A549 (cell line): ENCODE results near the gene ARL10. TPM values are rescaled to one million over a fixed set of nuclear protein-coding genes. Genes with fewer than 3 reads are reported as not detected.

Source experiments
- ATAC-seq, 2 experiments: fragments of 200-7000 bp in 1 of 2; fragments of >200 bp in 1 of 2; cut with Nextera tagmentation in 1 of 2; cut with Tn5 transposase in 1 of 2; 3 replicates each; pipeline versions ENCODE4 v1.8.0 to v1.9.1; 2018 to 2020; ENCODE audit warnings: mild to moderate bottlenecking in 1 of 2, moderate library complexity in 1 of 2
- CTCF ChIA-PET: fragments of 300-600 bp; sonication (Branson Sonifier 250); formaldehyde crosslinking; extraction: SDS; loops from one replicate; lab custom pipeline; 2021; ENCODE audit warnings: antibody characterized with exemption, inconsistent platforms; lab: Yijun Ruan, JAX
- POLR2A ChIA-PET: fragments of 350-600 bp; formaldehyde crosslinking; extraction: SDS; loops from one replicate; lab custom pipeline; 2021; ENCODE audit warnings: antibody characterized with exemption, inconsistent platforms; lab: Yijun Ruan, JAX
- DNase-seq, 2 experiments: peaks; one replicate each; pipeline versions ENCODE4 v3.0.0 to v3.0.0-alpha.2; 2011 to 2016; ENCODE audit warnings: low read depth in 1 of 2, low spot score in 1 of 2
- FAIRE-seq: peaks from 2 replicates; lab custom pipeline; 2011; peaks lifted over from hg19 to GRCh38; lab: Jason Lieb, UNC
- H3K27ac ChIP-seq, 2 experiments: fragments of >200 bp; sonication (Bioruptor Twin); formaldehyde crosslinking; 3 replicates each; pipeline ENCODE4 v1.5.1; 2016 to 2017
- H3K4me1 ChIP-seq: fragments of >200 bp; sonication (Bioruptor Twin); formaldehyde crosslinking; 3 replicates; pipeline ENCODE4 v1.6.1; 2016
- H3K4me2 ChIP-seq: fragments of >200 bp; sonication (Bioruptor Twin); formaldehyde crosslinking; 3 replicates; pipeline ENCODE4 v1.6.1; 2016
- H3K4me3 ChIP-seq: fragments of >200 bp; sonication (Bioruptor Twin); formaldehyde crosslinking; 3 replicates; pipeline ENCODE4 v1.5.1; 2016
- H3K9me3 ChIP-seq: fragments of >200 bp; sonication (Bioruptor Twin); formaldehyde crosslinking; 3 replicates; pipeline ENCODE4 v1.6.1; 2016
- ATOH8 ChIP-seq: fragments of 250-450 bp; sonication (Bioruptor Pico); IDR thresholded peaks from 2 replicates; pipeline ENCODE4 v1.5.0; 2020; ENCODE audit warnings: low read depth, mild to moderate bottlenecking, moderate library complexity
- BCL3 ChIP-seq: fragments of >200 bp; sonication (Bioruptor Twin); formaldehyde crosslinking; IDR thresholded peaks from 3 replicates; pipeline ENCODE4 v1.6.1; 2016
- BHLHE40 ChIP-seq: IDR thresholded peaks from 2 replicates; pipeline ENCODE4 v1.6.1; 2012; ENCODE audit warnings: low read depth, low read length, inconsistent platforms
- CBX2 ChIP-seq: fragments of 200-600 bp; sonication (generic); IDR thresholded peaks from 2 replicates; pipeline ENCODE4 v1.6.1; 2016; ENCODE audit warnings: low read depth, mild to moderate bottlenecking, borderline replicate concordance
- CEBPB ChIP-seq, 2 experiments: fragments of >200 bp in 1 of 2; sonication (Bioruptor Twin) in 1 of 2; formaldehyde crosslinking in 1 of 2; IDR thresholded peaks; 2 replicates each; pipeline ENCODE4 v1.6.1; 2012 to 2016
- E2F6 ChIP-seq: IDR thresholded peaks from 2 replicates; pipeline ENCODE4 v1.6.1; 2012; ENCODE audit warnings: low read depth, borderline replicate concordance
- EHF ChIP-seq: fragments of 250-450 bp; sonication (Bioruptor Pico); IDR thresholded peaks from 2 replicates; pipeline ENCODE4 v1.5.0; 2020; ENCODE audit warnings: mild to moderate bottlenecking
- EHMT2 ChIP-seq: fragments of 200-600 bp; sonication (generic); IDR thresholded peaks from 2 replicates; pipeline ENCODE4 v1.6.1; 2016; ENCODE audit warnings: antibody characterized with exemption, low read depth, mild to moderate bottlenecking, moderate library complexity
- ELK1 ChIP-seq: fragments of 150-350 bp; IDR thresholded peaks from 2 replicates; pipeline ENCODE4 v1.6.1; 2014; ENCODE audit warnings: low read depth, mild to moderate bottlenecking, low read length
- EP300 ChIP-seq, 2 experiments: fragments of >200 bp; sonication (Bioruptor Twin); formaldehyde crosslinking; IDR thresholded peaks; 2 replicates in 1 of 2; 3 replicates in 1 of 2; pipeline ENCODE4 v1.6.1; 2016 to 2017
- ESRRA ChIP-seq: fragments of 150-350 bp; IDR thresholded peaks from 2 replicates; pipeline ENCODE4 v1.6.1; 2014; ENCODE audit warnings: mild to moderate bottlenecking, low read length, borderline replicate concordance
- FOSB ChIP-seq: fragments of 250-450 bp; sonication (Bioruptor Pico); IDR thresholded peaks from 2 replicates; pipeline ENCODE4 v1.5.0; 2020; ENCODE audit warnings: mild to moderate bottlenecking, moderate library complexity
- FOSL2 ChIP-seq, 2 experiments: fragments of 450-650 bp in 1 of 2; fragments of >200 bp in 1 of 2; sonication (Bioruptor Twin) in 1 of 2; formaldehyde crosslinking; IDR thresholded peaks; 2 replicates each; pipeline versions ENCODE4 v1.5.0 to v1.6.1; 2016 to 2020; ENCODE audit warnings: mild to moderate bottlenecking in 1 of 2, moderate library complexity in 1 of 2
- GATA3 ChIP-seq: IDR thresholded peaks from 2 replicates; pipeline ENCODE4 v1.6.1; 2012; ENCODE audit warnings: borderline replicate concordance
- HES2 ChIP-seq: fragments of >200 bp; sonication (Bioruptor Twin); formaldehyde crosslinking; IDR thresholded peaks from 2 replicates; pipeline ENCODE4 v1.6.1; 2016
- HMGXB4 ChIP-seq: fragments of 250-450 bp; sonication (Bioruptor Pico); IDR thresholded peaks from 2 replicates; pipeline ENCODE4 v1.5.0; 2021; ENCODE audit warnings: mild to moderate bottlenecking, moderate library complexity, borderline replicate concordance
- HOXB13 ChIP-seq: fragments of 250-450 bp; sonication (Bioruptor Pico); IDR thresholded peaks from 2 replicates; pipeline ENCODE4 v1.5.0; 2020; ENCODE audit warnings: low read depth, mild to moderate bottlenecking, moderate library complexity
- HOXB5 ChIP-seq: fragments of 250-450 bp; sonication (Bioruptor Pico); IDR thresholded peaks from 2 replicates; pipeline ENCODE4 v1.5.0; 2020; ENCODE audit warnings: mild to moderate bottlenecking, moderate library complexity
- JUN ChIP-seq, 2 experiments: fragments of >200 bp; sonication (Bioruptor Twin); formaldehyde crosslinking; IDR thresholded peaks; 2 replicates in 1 of 2; 3 replicates in 1 of 2; pipeline ENCODE4 v1.6.1; 2016 to 2017
- KDM5A ChIP-seq: fragments of 200-600 bp; sonication (generic); IDR thresholded peaks from 2 replicates; pipeline ENCODE4 v1.6.1; 2016; ENCODE audit warnings: antibody characterized with exemption, mild to moderate bottlenecking
- MAFK ChIP-seq: fragments of 450-650 bp; IDR thresholded peaks from 2 replicates; pipeline ENCODE4 v1.6.1; 2014; ENCODE audit not compliant: partially characterized antibody
- NFE2L2 ChIP-seq: fragments of 150-350 bp; conservative IDR thresholded peaks from 2 replicates; pipeline ENCODE4 v1.6.1; 2014; ENCODE audit warnings: low read length
- PHF8 ChIP-seq: fragments of 200-600 bp; sonication (generic); IDR thresholded peaks from 2 replicates; pipeline ENCODE4 v1.6.1; 2016; ENCODE audit warnings: low read depth, mild to moderate bottlenecking, antibody characterized with exemption, moderate library complexity, borderline replicate concordance
- RARB ChIP-seq: fragments of 250-450 bp; sonication (Bioruptor Pico); IDR thresholded peaks from 2 replicates; pipeline ENCODE4 v1.8.0; 2021; ENCODE audit warnings: mild to moderate bottlenecking, moderate library complexity
- RNF2 ChIP-seq: fragments of 200-600 bp; sonication (generic); IDR thresholded peaks from 2 replicates; pipeline ENCODE4 v1.6.1; 2016; ENCODE audit warnings: low read depth, mild to moderate bottlenecking, antibody characterized with exemption, moderate library complexity, borderline replicate concordance
- SMC3 ChIP-seq: fragments of >200 bp; sonication (Bioruptor Twin); formaldehyde crosslinking; IDR thresholded peaks from 3 replicates; pipeline ENCODE4 v1.6.1; 2018; ENCODE audit warnings: inconsistent platforms
- SREBF2 ChIP-seq: fragments of 450-650 bp; IDR thresholded peaks from 2 replicates; pipeline ENCODE4 v1.6.1; 2014; ENCODE audit warnings: mild to moderate bottlenecking, moderate library complexity
- TFCP2L1 ChIP-seq: fragments of 250-450 bp; sonication (Bioruptor Pico); IDR thresholded peaks from 2 replicates; pipeline ENCODE4 v1.5.0; 2021; ENCODE audit warnings: mild to moderate bottlenecking
- USF2 ChIP-seq: fragments of 450-650 bp; IDR thresholded peaks from 2 replicates; pipeline ENCODE4 v1.6.1; 2014; ENCODE audit warnings: antibody characterized with exemption
- ZC3H11A ChIP-seq: fragments of 450-650 bp; IDR thresholded peaks from 2 replicates; pipeline ENCODE4 v1.6.1; 2014; ENCODE audit warnings: antibody characterized with exemption, mild to moderate bottlenecking
- ZFP36 ChIP-seq: fragments of 450-650 bp; IDR thresholded peaks from 2 replicates; pipeline ENCODE4 v1.6.1; 2014; ENCODE audit warnings: borderline replicate concordance; ENCODE audit not compliant: partially characterized antibody
- WGBS: methylation state at CpG from one replicate; pipeline ENCODE4 v1.1.6; 2017; ENCODE audit errors: missing lambda C conversion rate; 5-methylcytosine and 5-hydroxymethylcytosine counted together
- polyA plus RNA-seq, 4 experiments: library from polyadenylated mRNA; depleted of rRNA in 3 of 4; stranded (reverse); fragments of >200 nt; fragmentation: RNase III in 1 of 4; extraction: RNeasy Plus Mini Kit Qiagen cat#74134 plus additional on column Dnase treatment in 1 of 4; gene quantifications; 2 replicates in 3 of 4; 3 replicates in 1 of 4; pipeline ENCODE4 v1.2.3, GENCODE V29; 2011 to 2017

Gene ARL10
- polyA plus RNA-seq, 2 of the 4 experiments (the other 2 are of a cell fraction), result 0.15 to 0.21 TPM

GRCh38 chr5:176361437-176362232 is 3.7 kb upstream of the ARL10 start, which contains the start of gene KIAA1191:
Gene KIAA1191 (minus strand): TSS chr5:176361764. CDS start chr5:176359508, 2,256 bp downstream.
- no peak for FAIRE-seq
- POLR2A ChIA-PET, result interaction anchor here (0.6 to 2.5 kb wide), 4 partner anchors 9 to 176 kb away, joined by 3 to 7 read pairs (median 6); partner anchors contain the start of genes HIGD2A, NOP16 and RNF44
- CTCF ChIA-PET, result interaction anchor here (0.5 to 2.6 kb wide), 7 partner anchors 8 to 1094 kb away, joined by 3 to 6 read pairs (median 3); no protein-coding TSS in a partner anchor
- 5% methylated on average over 31 of the region's 56 CpGs for WGBS
- Histone ChIP-seq H3K9me3 (no peaks in the 10 kb centered on the region), H3K27ac (peak within 1 kb of the TSS; percentile 88 to 94), H3K4me3 (peak within 1 kb of the TSS; percentile 90), H3K4me1 (peaks cover 15% of the 10 kb centered on the region; the same call in 1 of the 3 replicates), H3K4me2 (peak within 1 kb of the TSS; percentile 93)
- ATAC-seq, result peak; percentile 96 to 99
- peak; percentile 87 to 90 for DNase-seq
- no peak for TF ChIP-seq BHLHE40
- no peak for TF ChIP-seq USF2
- no peak for TF ChIP-seq HES2
- TF ChIP-seq ZFP36, result no peak
- no peak for TF ChIP-seq EHF (CRISPR knock-in tag)
- TF ChIP-seq ATOH8 (CRISPR knock-in tag), result no peak
- no peak for TF ChIP-seq EP300 (IDR thresholded peaks at IDR 0.05)
- TF ChIP-seq HOXB13 (CRISPR knock-in tag), result no peak
- no peak for TF ChIP-seq TFCP2L1 (CRISPR knock-in tag)
- peak; percentile 98 for TF ChIP-seq PHF8
- TF ChIP-seq ELK1, result no peak
- peak; percentile 52 for TF ChIP-seq GATA3
- no peak for TF ChIP-seq NFE2L2
- TF ChIP-seq JUN (IDR thresholded peaks at IDR 0.05), result peak; percentile 54 to 88; a peak in 4 of 5 replicates
- TF ChIP-seq RARB, result no peak
- TF ChIP-seq RNF2, result no peak
- TF ChIP-seq CEBPB (IDR thresholded peaks at IDR 0.05), result no peak
- peak; percentile 56; the same call in 1 of the 2 replicates for TF ChIP-seq HMGXB4 (CRISPR knock-in tag)
- TF ChIP-seq FOSL2 (IDR thresholded peaks at IDR 0.05), result no peak
- TF ChIP-seq FOSL2 (CRISPR knock-in tag; IDR thresholded peaks at IDR 0.05), result no peak
- no peak for TF ChIP-seq MAFK
- TF ChIP-seq SMC3, result 0 out of 3 replicates have a peak, but pooled peaks have one; percentile 26
- peak; percentile 95 for TF ChIP-seq BCL3
- no peak for TF ChIP-seq E2F6
- no peak for TF ChIP-seq ZC3H11A
- no peak for TF ChIP-seq ESRRA
- TF ChIP-seq SREBF2, result no peak
- no peak for TF ChIP-seq EHMT2
- TF ChIP-seq FOSB (CRISPR knock-in tag), result no peak
- TF ChIP-seq KDM5A, result peak; percentile 53; the same call in 1 of the 2 replicates
- no peak for TF ChIP-seq HOXB5 (CRISPR knock-in tag)
- no peak for TF ChIP-seq CBX2
